ENCODE results near the gene CACNA1E.

CACNA1E gene

DNA sequence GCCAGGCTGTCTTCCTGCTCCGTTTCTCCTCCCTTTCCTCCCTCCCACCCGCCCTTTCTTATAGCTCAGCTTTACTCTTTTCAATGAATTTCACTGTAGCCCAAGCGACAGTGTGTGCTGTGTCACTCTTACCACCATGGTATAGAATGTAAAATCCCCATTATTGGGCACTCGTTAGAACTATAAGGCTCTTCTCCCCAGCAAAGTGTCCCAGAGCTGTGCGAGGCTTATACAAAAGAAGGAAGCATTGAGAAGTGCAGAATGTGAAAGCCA lies 192.5 kb downstream of the CACNA1E start:
- Mint-ChIP-seq H3K4me3 (no peak overlapping the region), H3K36me3 (ENCODE audit: low read depth) (no peaks in the 10 kb centered on the region), H3K4me1 (peaks cover 7% of the 10 kb centered on the region), H3K9me3 (no peaks in the 10 kb centered on the region), H3K27ac (no peak overlapping the region), H3K27me3 (ENCODE audit: low read depth, poor library complexity) (peaks cover 29% of the 10 kb centered on the region)
- TF ChIP-seq, protein P1, sequence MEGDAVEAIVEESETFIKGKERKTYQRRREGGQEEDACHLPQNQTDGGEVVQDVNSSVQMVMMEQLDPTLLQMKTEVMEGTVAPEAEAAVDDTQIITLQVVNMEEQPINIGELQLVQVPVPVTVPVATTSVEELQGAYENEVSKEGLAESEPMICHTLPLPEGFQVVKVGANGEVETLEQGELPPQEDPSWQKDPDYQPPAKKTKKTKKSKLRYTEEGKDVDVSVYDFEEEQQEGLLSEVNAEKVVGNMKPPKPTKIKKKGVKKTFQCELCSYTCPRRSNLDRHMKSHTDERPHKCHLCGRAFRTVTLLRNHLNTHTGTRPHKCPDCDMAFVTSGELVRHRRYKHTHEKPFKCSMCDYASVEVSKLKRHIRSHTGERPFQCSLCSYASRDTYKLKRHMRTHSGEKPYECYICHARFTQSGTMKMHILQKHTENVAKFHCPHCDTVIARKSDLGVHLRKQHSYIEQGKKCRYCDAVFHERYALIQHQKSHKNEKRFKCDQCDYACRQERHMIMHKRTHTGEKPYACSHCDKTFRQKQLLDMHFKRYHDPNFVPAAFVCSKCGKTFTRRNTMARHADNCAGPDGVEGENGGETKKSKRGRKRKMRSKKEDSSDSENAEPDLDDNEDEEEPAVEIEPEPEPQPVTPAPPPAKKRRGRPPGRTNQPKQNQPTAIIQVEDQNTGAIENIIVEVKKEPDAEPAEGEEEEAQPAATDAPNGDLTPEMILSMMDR (IDR thresholded peaks at IDR 0.05), result no peak
- DNase-seq, result no peak

DNA sequence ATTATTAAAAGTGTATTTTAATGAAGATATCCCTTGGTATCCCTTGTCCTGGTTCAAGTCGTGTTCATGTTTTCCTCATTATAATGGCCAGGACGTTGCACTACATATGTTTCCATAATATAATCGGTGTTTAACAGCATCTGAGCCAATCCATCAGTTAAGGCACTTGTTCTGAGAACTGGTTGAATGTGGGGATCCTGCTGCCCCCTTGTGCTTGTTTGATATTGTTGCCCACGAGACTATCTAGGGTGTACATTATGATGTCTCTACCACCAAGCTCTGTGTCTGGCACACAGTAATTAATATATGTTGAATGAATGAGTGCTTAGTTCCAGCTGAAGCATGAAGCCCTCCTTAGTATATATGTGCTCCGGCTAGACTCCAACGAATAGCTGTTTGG lies 193.0 kb downstream of the CACNA1E start:
- peaks cover 7% of the 10 kb centered on the region for H3K4me1 Mint-ChIP-seq
- H3K4me3 Mint-ChIP-seq, result no peak overlapping the region
- H3K27ac Mint-ChIP-seq, result no peak overlapping the region
- H3K36me3 Mint-ChIP-seq (ENCODE audit: low read depth), result no peaks in the 10 kb centered on the region
- no peaks in the 10 kb centered on the region for H3K9me3 Mint-ChIP-seq
- peak; percentile 30 for DNase-seq
- TF ChIP-seq, protein P1 (IDR thresholded peaks at IDR 0.05), result peak; percentile 54
- H3K27me3 Mint-ChIP-seq (ENCODE audit: low read depth, poor library complexity), result peaks cover 29% of the 10 kb centered on the region

DNA sequence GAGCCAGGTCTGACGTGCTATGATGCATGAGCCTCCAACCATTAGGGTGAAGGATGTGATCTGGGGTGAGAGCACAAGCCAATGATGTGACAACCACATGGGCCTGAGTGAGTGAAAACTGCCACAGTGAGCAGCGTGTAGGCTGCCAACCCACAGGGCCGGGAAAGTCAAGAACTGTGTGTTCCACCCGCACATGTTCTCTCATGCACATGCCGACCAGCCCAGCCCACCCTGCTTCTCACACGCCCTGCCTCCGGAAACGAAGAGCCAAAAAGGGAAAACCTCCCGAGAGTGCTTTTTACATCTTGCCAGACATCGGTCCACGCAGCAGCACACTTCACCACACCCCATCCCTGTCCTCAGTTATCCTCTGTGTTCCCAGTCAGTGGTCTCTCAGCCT lies 197.0 kb downstream of the CACNA1E start:
- H3K4me3 Mint-ChIP-seq, result no peak overlapping the region
- H3K4me1 Mint-ChIP-seq, result peaks cover 1% of the 10 kb centered on the region
- no peaks in the 10 kb centered on the region for H3K36me3 Mint-ChIP-seq (ENCODE audit: low read depth)
- no peaks in the 10 kb centered on the region for H3K9me3 Mint-ChIP-seq
- H3K27me3 Mint-ChIP-seq (ENCODE audit: low read depth, poor library complexity), result peaks cover 26% of the 10 kb centered on the region
- TF ChIP-seq, protein P1 (IDR thresholded peaks at IDR 0.05), result no peak
- no peak overlapping the region for H3K27ac Mint-ChIP-seq
- DNase-seq, result no peak

DNA sequence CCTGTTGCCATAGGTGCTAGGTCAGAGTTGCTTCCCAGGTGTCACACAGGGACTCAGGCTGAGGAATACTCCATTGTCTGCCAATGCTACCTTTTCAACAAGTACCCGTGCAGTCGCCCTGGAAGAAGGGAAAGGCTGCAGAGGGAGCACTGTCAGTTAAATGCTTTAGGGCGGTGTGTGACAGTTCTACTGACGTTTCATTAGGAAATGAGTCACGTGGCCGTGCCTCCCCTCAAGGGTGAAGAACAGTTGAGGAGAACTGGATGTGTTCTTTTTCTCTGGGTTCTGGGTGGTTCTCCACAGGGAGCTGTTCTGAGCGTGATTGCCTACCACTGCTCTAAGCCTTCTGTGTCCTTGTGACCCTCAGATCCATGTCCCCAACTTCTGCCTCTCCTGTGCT lies 197.6 kb downstream of the CACNA1E start:
- no peaks in the 10 kb centered on the region for H3K9me3 Mint-ChIP-seq
- H3K36me3 Mint-ChIP-seq (ENCODE audit: low read depth), result no peaks in the 10 kb centered on the region
- no peak overlapping the region for H3K4me3 Mint-ChIP-seq
- H3K27ac Mint-ChIP-seq, result peak overlapping the region; percentile 16
- no peaks in the 10 kb centered on the region for H3K4me1 Mint-ChIP-seq
- TF ChIP-seq, protein P1 (IDR thresholded peaks at IDR 0.05), result no peak
- peaks cover 26% of the 10 kb centered on the region for H3K27me3 Mint-ChIP-seq (ENCODE audit: low read depth, poor library complexity)
- no peak for DNase-seq

DNA sequence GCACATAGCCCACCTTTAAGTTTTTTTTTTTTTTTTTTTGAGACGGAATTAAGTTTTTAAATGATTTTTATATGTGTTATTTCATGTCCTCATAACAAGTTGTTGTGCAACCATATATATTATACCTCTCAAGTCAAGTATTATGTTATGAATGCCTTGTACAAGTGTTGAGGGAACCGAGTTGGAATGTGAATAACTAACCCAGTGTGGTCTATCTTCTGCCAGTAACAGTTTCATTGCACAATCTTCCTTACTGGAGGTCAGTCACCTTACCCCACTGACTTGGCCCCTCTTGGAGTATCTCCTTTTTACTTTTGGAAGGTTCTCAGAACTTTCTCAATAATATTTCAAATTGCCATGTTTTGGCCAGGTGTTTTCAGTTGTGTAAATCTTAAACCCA lies 201.9 kb downstream of the CACNA1E start:
- Mint-ChIP-seq H3K4me3 (no peak overlapping the region), H3K36me3 (ENCODE audit: low read depth) (peaks cover 7% of the 10 kb centered on the region), H3K27ac (no peak overlapping the region), H3K9me3 (peaks cover 9% of the 10 kb centered on the region), H3K4me1 (no peaks in the 10 kb centered on the region), H3K27me3 (ENCODE audit: low read depth, poor library complexity) (peaks cover 14% of the 10 kb centered on the region)
- DNase-seq, result no peak
- TF ChIP-seq, protein P1 (IDR thresholded peaks at IDR 0.05), result no peak

DNA sequence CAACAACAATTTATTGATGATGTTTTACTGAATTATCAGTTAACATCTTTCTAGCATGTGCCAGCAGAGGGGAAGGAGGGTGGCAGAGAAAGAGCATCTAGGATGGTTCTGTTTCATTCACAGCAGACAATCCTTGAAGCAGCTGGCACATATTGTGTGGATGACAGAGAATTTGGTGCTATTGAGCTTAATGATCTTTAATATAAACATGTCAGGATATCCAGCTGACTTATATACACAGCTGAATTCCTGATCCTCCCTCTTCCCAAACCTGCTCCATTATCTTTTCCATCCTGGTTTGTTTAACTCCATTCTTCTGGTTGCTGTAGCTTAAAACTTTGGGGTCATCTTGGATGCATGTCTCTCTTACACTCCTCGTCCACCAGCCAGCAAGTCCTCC lies 218.6 kb downstream of the CACNA1E start:
- no peak overlapping the region for H3K27ac Mint-ChIP-seq
- TF ChIP-seq, protein P1 (IDR thresholded peaks at IDR 0.05), result no peak
- DNase-seq, result no peak
- no peaks in the 10 kb centered on the region for H3K36me3 Mint-ChIP-seq (ENCODE audit: low read depth)
- H3K27me3 Mint-ChIP-seq (ENCODE audit: low read depth, poor library complexity), result peaks cover 12% of the 10 kb centered on the region
- H3K9me3 Mint-ChIP-seq, result no peaks in the 10 kb centered on the region
- H3K4me1 Mint-ChIP-seq, result peaks cover 22% of the 10 kb centered on the region
- H3K4me3 Mint-ChIP-seq, result no peak overlapping the region

Data from nephron progenitor cell (in vitro differentiated cells).